Liver (tissue), 9 donors: ENCODE results near the gene ENHO. TPM values are rescaled to one million over a fixed set of nuclear protein-coding genes. Genes with fewer than 3 reads are reported as not detected.

Source experiments
- DNase-seq: peaks from one replicate; pipeline ENCODE4 v3.0.0-alpha.2; 2017; ENCODE audit warnings: low spot score
- H3K27ac ChIP-seq, 2 donors: one replicate each; pipeline ENCODE4 v1.7.0; 2013; ENCODE audit warnings: inconsistent platforms in 2 of 2, low read length in 2 of 2, control low read depth in 1 of 2, low read depth in 1 of 2, mild to moderate bottlenecking in 1 of 2
- H3K27me3 ChIP-seq, 4 donors: one replicate each; pipeline versions ENCODE4 v1.6.1 to v1.7.0; 2013; ENCODE audit warnings: low read length in 3 of 4, inconsistent platforms in 1 of 4, mild to moderate bottlenecking in 1 of 4, moderate library complexity in 1 of 4; ENCODE audit not compliant: control insufficient read depth in 4 of 4, insufficient read depth in 4 of 4
- H3K36me3 ChIP-seq, 4 donors: one replicate each; pipeline versions ENCODE4 v1.6.1 to v1.7.0; 2013; ENCODE audit warnings: low read length in 3 of 4, mild to moderate bottlenecking in 3 of 4, low read depth in 1 of 4, moderate library complexity in 1 of 4; ENCODE audit not compliant: control insufficient read depth in 4 of 4, insufficient read depth in 3 of 4
- H3K4me1 ChIP-seq, 4 donors: one replicate each; pipeline versions ENCODE4 v1.6.1 to v1.7.0; 2013; ENCODE audit warnings: low read length in 3 of 4, mild to moderate bottlenecking in 3 of 4, moderate library complexity in 1 of 4; ENCODE audit not compliant: control insufficient read depth in 4 of 4, insufficient read depth in 4 of 4
- H3K4me3 ChIP-seq, 3 donors: one replicate each; pipeline versions ENCODE4 v1.6.1 to v1.7.0; 2013; ENCODE audit warnings: low read length in 3 of 3, control low read depth in 1 of 3, low read depth in 1 of 3, mild to moderate bottlenecking in 1 of 3
- H3K9ac ChIP-seq, 2 donors: one replicate each; pipeline ENCODE4 v1.7.0; 2013; ENCODE audit warnings: low read length in 2 of 2, mild to moderate bottlenecking in 2 of 2, moderate library complexity in 2 of 2, control low read depth in 1 of 2, low read depth in 1 of 2
- H3K9me3 ChIP-seq, 4 donors: one replicate each; pipeline versions ENCODE4 v1.6.1 to v1.7.0; 2013; ENCODE audit warnings: low read length in 3 of 4; ENCODE audit not compliant: control insufficient read depth in 4 of 4
- FOXA1 ChIP-seq: IDR thresholded peaks from 2 replicates; pipeline ENCODE4 v1.6.1; 2016; ENCODE audit warnings: antibody characterized with exemption
- FOXA2 ChIP-seq: IDR thresholded peaks from 2 replicates; pipeline ENCODE4 v1.6.1; 2016; ENCODE audit warnings: antibody characterized with exemption
- HNF4A ChIP-seq, 2 donors: conservative IDR thresholded peaks; 2 replicates each; pipeline ENCODE4 v1.6.1; 2016; ENCODE audit warnings: antibody characterized with exemption in 2 of 2, mild to moderate bottlenecking in 2 of 2
- HNF4G ChIP-seq: IDR thresholded peaks from 2 replicates; pipeline ENCODE4 v1.6.1; 2016; ENCODE audit warnings: antibody characterized with exemption
- JUND ChIP-seq, 2 donors: IDR thresholded peaks; 2 replicates each; pipeline ENCODE4 v1.6.1; 2016; ENCODE audit warnings: antibody characterized with exemption in 2 of 2
- NR2F2 ChIP-seq: IDR thresholded peaks from 2 replicates; pipeline ENCODE4 v1.6.1; 2016; ENCODE audit warnings: antibody characterized with exemption
- RAD21 ChIP-seq, 2 donors: IDR thresholded peaks; 2 replicates each; pipeline ENCODE4 v1.6.1; 2016; ENCODE audit warnings: antibody characterized with exemption in 2 of 2, mild to moderate bottlenecking in 2 of 2
- RXRA ChIP-seq, 2 donors: IDR thresholded peaks; 2 replicates each; pipeline ENCODE4 v1.6.1; 2017 to 2018; ENCODE audit warnings: antibody characterized with exemption in 2 of 2, mild to moderate bottlenecking in 1 of 2
- TAF1 ChIP-seq: conservative IDR thresholded peaks from 2 replicates; pipeline ENCODE4 v1.6.1; 2016; ENCODE audit warnings: antibody characterized with exemption, mild to moderate bottlenecking
- WGBS: extraction: QIAGEN DNeasy Blood & Tissue Kit; methylation state at CpG from one replicate; pipeline ENCODE4 v1.1.7; 2013; 5-methylcytosine and 5-hydroxymethylcytosine counted together
- polyA plus RNA-seq, 2 donors: library from polyadenylated mRNA; stranded (reverse) in 1 of 2; unstranded in 1 of 2; fragments of 200-250 nt in 1 of 2; fragments of >200 nt in 1 of 2; fragmentation: Nextera tagmentation in 1 of 2; extraction: Ambion mirVana in 1 of 2; gene quantifications; one replicate each; pipeline versions ENCODE4 v1.2.1 to v1.2.3, GENCODE V29; 2013 to 2015
- total RNA-seq, 2 donors: library from RNA; depleted of rRNA; stranded (reverse); fragments of >200 nt; gene quantifications; one replicate each; pipeline ENCODE4 v1.2.3, GENCODE V29; 2014
- TF ChIP-seq, protein P1 (sequence below): IDR thresholded peaks from 2 replicates; pipeline ENCODE4 v1.6.1; 2016; ENCODE audit warnings: antibody characterized with exemption
- TF ChIP-seq, protein P2 (sequence below): IDR thresholded peaks from 2 replicates; pipeline ENCODE4 v1.6.1; 2016; ENCODE audit warnings: antibody characterized with exemption, mild to moderate bottlenecking
- TF ChIP-seq, protein P3 (sequence below): fragments of 150-350 bp; IDR thresholded peaks from 2 replicates; pipeline ENCODE4 v1.5.1; 2017; ENCODE audit warnings: improper control_type of control experiment, low read depth, low read length; ENCODE audit not compliant: missing input control
- TF ChIP-seq, protein P4 (sequence below): IDR thresholded peaks from 2 replicates; pipeline ENCODE4 v1.6.1; 2016; ENCODE audit warnings: antibody characterized with exemption
- TF ChIP-seq, protein P5 (sequence below): IDR thresholded peaks from 2 replicates; pipeline ENCODE4 v1.6.1; 2016; ENCODE audit warnings: antibody characterized with exemption
- donor health status: healthy.
- donor health status: healthy.
- donor health status: healthy.
- donor health status: healthy.
- donor health status: healthy.

Gene ENHO
- total and polyA plus RNA-seq, 4 donors: 0.67 to 9.6 (median 1.9) TPM

DNA sequence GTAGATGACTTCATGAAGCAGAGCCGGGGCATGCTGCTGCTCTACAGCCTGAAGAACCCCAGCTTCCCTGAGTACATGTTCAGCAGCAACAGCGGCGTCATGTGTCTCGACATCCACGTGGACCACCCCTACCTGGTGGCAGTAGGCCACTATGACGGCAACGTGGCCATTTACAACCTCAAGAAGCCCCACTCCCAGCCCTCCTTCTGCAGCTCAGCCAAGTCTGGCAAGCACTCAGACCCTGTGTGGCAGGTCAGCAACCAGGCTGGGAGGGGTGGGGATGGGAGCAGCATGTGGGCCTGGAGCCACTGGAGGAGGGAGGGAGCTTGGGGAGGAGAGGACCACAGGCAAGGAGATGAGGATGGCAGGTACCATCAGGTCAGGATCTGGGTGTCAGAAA is 16.2 kb downstream of the ENHO start:
- Histone ChIP-seq H3K27me3 (no peaks in the 10 kb centered on the region), H3K9ac (no peak overlapping the region), H3K27ac (no peak overlapping the region), H3K4me1 (peaks cover 0 to 9% (median 4%) of the 10 kb centered on the region in 4 donors), H3K36me3 (no peaks in the 10 kb centered on the region), H3K4me3 (no peak overlapping the region), H3K9me3 (no peaks in the 10 kb centered on the region)
- TF ChIP-seq, protein P1, sequence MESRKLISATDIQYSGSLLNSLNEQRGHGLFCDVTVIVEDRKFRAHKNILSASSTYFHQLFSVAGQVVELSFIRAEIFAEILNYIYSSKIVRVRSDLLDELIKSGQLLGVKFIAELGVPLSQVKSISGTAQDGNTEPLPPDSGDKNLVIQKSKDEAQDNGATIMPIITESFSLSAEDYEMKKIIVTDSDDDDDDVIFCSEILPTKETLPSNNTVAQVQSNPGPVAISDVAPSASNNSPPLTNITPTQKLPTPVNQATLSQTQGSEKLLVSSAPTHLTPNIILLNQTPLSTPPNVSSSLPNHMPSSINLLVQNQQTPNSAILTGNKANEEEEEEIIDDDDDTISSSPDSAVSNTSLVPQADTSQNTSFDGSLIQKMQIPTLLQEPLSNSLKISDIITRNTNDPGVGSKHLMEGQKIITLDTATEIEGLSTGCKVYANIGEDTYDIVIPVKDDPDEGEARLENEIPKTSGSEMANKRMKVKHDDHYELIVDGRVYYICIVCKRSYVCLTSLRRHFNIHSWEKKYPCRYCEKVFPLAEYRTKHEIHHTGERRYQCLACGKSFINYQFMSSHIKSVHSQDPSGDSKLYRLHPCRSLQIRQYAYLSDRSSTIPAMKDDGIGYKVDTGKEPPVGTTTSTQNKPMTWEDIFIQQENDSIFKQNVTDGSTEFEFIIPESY: no peak
- no peak for TF ChIP-seq RAD21 (IDR thresholded peaks at IDR 0.05)
- TF ChIP-seq FOXA1: no peak
- TF ChIP-seq HNF4G: no peak
- TF ChIP-seq, protein P2, sequence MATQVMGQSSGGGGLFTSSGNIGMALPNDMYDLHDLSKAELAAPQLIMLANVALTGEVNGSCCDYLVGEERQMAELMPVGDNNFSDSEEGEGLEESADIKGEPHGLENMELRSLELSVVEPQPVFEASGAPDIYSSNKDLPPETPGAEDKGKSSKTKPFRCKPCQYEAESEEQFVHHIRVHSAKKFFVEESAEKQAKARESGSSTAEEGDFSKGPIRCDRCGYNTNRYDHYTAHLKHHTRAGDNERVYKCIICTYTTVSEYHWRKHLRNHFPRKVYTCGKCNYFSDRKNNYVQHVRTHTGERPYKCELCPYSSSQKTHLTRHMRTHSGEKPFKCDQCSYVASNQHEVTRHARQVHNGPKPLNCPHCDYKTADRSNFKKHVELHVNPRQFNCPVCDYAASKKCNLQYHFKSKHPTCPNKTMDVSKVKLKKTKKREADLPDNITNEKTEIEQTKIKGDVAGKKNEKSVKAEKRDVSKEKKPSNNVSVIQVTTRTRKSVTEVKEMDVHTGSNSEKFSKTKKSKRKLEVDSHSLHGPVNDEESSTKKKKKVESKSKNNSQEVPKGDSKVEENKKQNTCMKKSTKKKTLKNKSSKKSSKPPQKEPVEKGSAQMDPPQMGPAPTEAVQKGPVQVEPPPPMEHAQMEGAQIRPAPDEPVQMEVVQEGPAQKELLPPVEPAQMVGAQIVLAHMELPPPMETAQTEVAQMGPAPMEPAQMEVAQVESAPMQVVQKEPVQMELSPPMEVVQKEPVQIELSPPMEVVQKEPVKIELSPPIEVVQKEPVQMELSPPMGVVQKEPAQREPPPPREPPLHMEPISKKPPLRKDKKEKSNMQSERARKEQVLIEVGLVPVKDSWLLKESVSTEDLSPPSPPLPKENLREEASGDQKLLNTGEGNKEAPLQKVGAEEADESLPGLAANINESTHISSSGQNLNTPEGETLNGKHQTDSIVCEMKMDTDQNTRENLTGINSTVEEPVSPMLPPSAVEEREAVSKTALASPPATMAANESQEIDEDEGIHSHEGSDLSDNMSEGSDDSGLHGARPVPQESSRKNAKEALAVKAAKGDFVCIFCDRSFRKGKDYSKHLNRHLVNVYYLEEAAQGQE: no peak
- no peak for TF ChIP-seq TAF1
- no peak for TF ChIP-seq RXRA (IDR thresholded peaks at IDR 0.05)
- TF ChIP-seq, protein P3, sequence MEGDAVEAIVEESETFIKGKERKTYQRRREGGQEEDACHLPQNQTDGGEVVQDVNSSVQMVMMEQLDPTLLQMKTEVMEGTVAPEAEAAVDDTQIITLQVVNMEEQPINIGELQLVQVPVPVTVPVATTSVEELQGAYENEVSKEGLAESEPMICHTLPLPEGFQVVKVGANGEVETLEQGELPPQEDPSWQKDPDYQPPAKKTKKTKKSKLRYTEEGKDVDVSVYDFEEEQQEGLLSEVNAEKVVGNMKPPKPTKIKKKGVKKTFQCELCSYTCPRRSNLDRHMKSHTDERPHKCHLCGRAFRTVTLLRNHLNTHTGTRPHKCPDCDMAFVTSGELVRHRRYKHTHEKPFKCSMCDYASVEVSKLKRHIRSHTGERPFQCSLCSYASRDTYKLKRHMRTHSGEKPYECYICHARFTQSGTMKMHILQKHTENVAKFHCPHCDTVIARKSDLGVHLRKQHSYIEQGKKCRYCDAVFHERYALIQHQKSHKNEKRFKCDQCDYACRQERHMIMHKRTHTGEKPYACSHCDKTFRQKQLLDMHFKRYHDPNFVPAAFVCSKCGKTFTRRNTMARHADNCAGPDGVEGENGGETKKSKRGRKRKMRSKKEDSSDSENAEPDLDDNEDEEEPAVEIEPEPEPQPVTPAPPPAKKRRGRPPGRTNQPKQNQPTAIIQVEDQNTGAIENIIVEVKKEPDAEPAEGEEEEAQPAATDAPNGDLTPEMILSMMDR: no peak
- no peak for TF ChIP-seq JUND (IDR thresholded peaks at IDR 0.05)
- TF ChIP-seq HNF4A (conservative IDR thresholded peaks at IDR 0.05): no peak
- TF ChIP-seq, protein P4, sequence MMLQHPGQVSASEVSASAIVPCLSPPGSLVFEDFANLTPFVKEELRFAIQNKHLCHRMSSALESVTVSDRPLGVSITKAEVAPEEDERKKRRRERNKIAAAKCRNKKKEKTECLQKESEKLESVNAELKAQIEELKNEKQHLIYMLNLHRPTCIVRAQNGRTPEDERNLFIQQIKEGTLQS: no peak
- 96% methylated on average over 7 of the region's 7 CpGs for WGBS
- no peak for DNase-seq

DNA sequence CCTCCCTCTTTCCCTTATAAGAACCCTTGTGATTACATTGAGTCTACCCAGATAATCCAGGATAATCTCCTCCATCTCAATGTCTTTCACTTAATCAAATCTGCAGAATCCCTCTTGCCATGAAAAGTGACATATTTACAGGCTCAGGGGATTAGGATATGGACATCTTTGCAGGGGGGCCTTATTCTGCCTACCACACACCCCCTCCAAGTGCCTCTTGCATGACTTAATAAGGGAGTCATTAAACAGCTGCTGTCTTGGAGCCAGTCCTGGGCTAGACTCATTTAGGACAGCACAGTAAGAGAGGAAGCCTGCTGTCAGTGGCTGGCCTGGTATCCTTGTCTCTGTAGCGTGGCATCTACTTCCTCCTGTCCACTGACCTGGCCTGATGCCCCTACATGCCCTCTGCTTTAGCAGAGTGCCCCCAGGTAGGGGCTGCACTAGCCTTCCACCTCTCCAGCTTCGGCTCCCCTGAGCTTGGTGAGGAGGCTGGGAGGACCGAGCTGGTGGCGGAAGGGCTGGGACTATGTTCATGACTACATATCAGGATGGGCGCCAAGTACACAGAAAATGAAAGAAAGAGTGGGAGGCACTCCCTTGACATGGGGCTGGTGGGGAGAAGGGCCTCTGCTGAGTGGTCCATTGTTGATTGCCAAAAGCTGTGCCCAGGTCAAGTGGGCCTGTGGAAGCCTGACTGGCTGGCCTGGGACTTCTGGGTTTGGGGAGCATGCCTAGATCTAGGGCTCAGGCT is 17.2 kb downstream of the ENHO start:
- no peak for DNase-seq
- Histone ChIP-seq H3K9me3 (no peaks in the 10 kb centered on the region), H3K36me3 (no peaks in the 10 kb centered on the region), H3K4me3 (no peak overlapping the region), H3K4me1 (peaks cover 0 to 9% (median 4%) of the 10 kb centered on the region in 4 donors), H3K9ac (no peak overlapping the region), H3K27me3 (no peaks in the 10 kb centered on the region), H3K27ac (no peak overlapping the region)
- TF ChIP-seq, protein P2: no peak
- TF ChIP-seq, protein P1: no peak
- no peak for TF ChIP-seq TAF1
- TF ChIP-seq, protein P5, sequence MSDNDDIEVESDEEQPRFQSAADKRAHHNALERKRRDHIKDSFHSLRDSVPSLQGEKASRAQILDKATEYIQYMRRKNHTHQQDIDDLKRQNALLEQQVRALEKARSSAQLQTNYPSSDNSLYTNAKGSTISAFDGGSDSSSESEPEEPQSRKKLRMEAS: no peak
- TF ChIP-seq RXRA (IDR thresholded peaks at IDR 0.05): no peak
- TF ChIP-seq NR2F2: no peak
- no peak for TF ChIP-seq FOXA2
- 91% methylated on average over 5 of the region's 5 CpGs for whole genome bisulfite sequencing
